NCI-H345 treated with DMSO at 0.1 percent for 48 hours (cell line): ENCODE measurements around the gene SERINC3.

Experiments
- DNase-seq: peaks from one replicate; lab custom pipeline; 2025; ENCODE audit not compliant: unreplicated experiment; lab: John Stamatoyannopoulos, UW

SERINC3 gene

GRCh38 chr20:44467289-44467883 lies 54.5 kb downstream of the SERINC3 start:
- no peak for DNase-seq

GRCh38 chr20:44465001-44465560 lies 56.8 kb downstream of the SERINC3 start:
- no peak for DNase-seq

GRCh38 chr20:44464514-44464913 lies 57.4 kb downstream of the SERINC3 start:
- no peak for DNase-seq

- DNase-seq: no peak
Measured at GRCh38 chr20:44463466-44463865, 58.4 kb downstream of the SERINC3 start.

GRCh38 chr20:44461803-44462174 lies 60.1 kb downstream of the SERINC3 start:
- DNase-seq: no peak

GRCh38 chr20:44461142-44461802 lies 60.6 kb downstream of the SERINC3 start:
- DNase-seq: no peak

GRCh38 chr20:44460795-44461141 lies 61.1 kb downstream of the SERINC3 start:
- peak; percentile 19 for DNase-seq

- no peak for DNase-seq
Measured at GRCh38 chr20:44459271-44459670, 62.6 kb downstream of the SERINC3 start.

GRCh38 chr20:44457016-44457415 lies 64.9 kb downstream of the SERINC3 start:
- DNase-seq: no peak

- DNase-seq: no peak
Measured at GRCh38 chr20:44456611-44457010, 65.3 kb downstream of the SERINC3 start.

- DNase-seq: no peak
Measured at GRCh38 chr20:44455126-44455525, 66.7 kb downstream of the SERINC3 start.

GRCh38 chr20:44454306-44454963 lies 67.4 kb downstream of the SERINC3 start:
- no peak for DNase-seq

- no peak for DNase-seq
Measured at GRCh38 chr20:44450903-44451450, 70.9 kb downstream of the SERINC3 start.

GRCh38 chr20:44450281-44450889 lies 71.5 kb downstream of the SERINC3 start:
- DNase-seq: no peak

- DNase-seq: no peak
Measured at GRCh38 chr20:44449864-44450263, 72.0 kb downstream of the SERINC3 start.

- no peak for DNase-seq
Measured at GRCh38 chr20:44448753-44449546, 72.9 kb downstream of the SERINC3 start.

GRCh38 chr20:44447827-44448419 lies 73.9 kb downstream of the SERINC3 start:
- no peak for DNase-seq
